Activated CD4-positive, alpha-beta T cell treated with anti-CD3 and anti-CD28 coated beads for 48 hours (primary cell): ENCODE results near the gene FAM120B.
"Not testable (repeated sequence)": the region's sequence is repeated elsewhere in the genome, so short reads cannot be mapped to it uniquely, and the experiment has no call there.

ENCODE experiments used
- DNase-seq: peaks from one replicate; pipeline ENCODE4 v3.0.0-alpha.2; 2020

Gene FAM120B

GRCh38 chr6:170305805-170306323, 694 bp upstream of the FAM120B start:
- DNase-seq: no peak

GRCh38 chr6:170307080-170307545, 555 bp downstream of the FAM120B start:
- no peak for DNase-seq

GRCh38 chr6:170308761-170309160, 2.2 kb downstream of the FAM120B start:
- DNase-seq: no peak

GRCh38 chr6:170311696-170312095, 5.1 kb downstream of the FAM120B start:
- DNase-seq: no peak

GRCh38 chr6:170312876-170313275, 6.3 kb downstream of the FAM120B start:
- no peak for DNase-seq

GRCh38 chr6:170313716-170314295, 7.2 kb downstream of the FAM120B start:
- no peak for DNase-seq

- DNase-seq: no peak
These were observed 8.4 kb downstream of the FAM120B start for GRCh38 chr6:170314983-170315382.

- no peak for DNase-seq
These were observed 9.5 kb downstream of the FAM120B start for GRCh38 chr6:170316071-170316470.

- no peak for DNase-seq
These were observed 10.5 kb downstream of the FAM120B start for GRCh38 chr6:170317076-170317475.

- no peak for DNase-seq
These were observed 11.2 kb downstream of the FAM120B start for GRCh38 chr6:170317718-170318117.

GRCh38 chr6:170329321-170329720, 22.8 kb downstream of the FAM120B start:
- no peak for DNase-seq

GRCh38 chr6:170335199-170335598, 28.6 kb downstream of the FAM120B start:
- DNase-seq: not testable (repeated sequence)

GRCh38 chr6:170344631-170345576, 38.3 kb downstream of the FAM120B start:
- peak; percentile 30 for DNase-seq

GRCh38 chr6:170345662-170346061, 39.1 kb downstream of the FAM120B start:
- no peak for DNase-seq

GRCh38 chr6:170346649-170347048, 40.1 kb downstream of the FAM120B start:
- no peak for DNase-seq

GRCh38 chr6:170347091-170347490, 40.5 kb downstream of the FAM120B start:
- DNase-seq: peak; percentile 31

GRCh38 chr6:170347975-170348374, 41.4 kb downstream of the FAM120B start:
- DNase-seq: no peak

GRCh38 chr6:170351456-170351855, 44.9 kb downstream of the FAM120B start:
- not testable (repeated sequence) for DNase-seq

- not testable (repeated sequence) for DNase-seq
These were observed 48.6 kb downstream of the FAM120B start for GRCh38 chr6:170355190-170355589.

GRCh38 chr6:170355661-170356060, 49.1 kb downstream of the FAM120B start:
- DNase-seq: no peak

- DNase-seq: no peak
These were observed 51.3 kb downstream of the FAM120B start for GRCh38 chr6:170357812-170358211.

GRCh38 chr6:170358496-170358895, 51.9 kb downstream of the FAM120B start:
- no peak for DNase-seq

- no peak for DNase-seq
These were observed 53.9 kb downstream of the FAM120B start for GRCh38 chr6:170360476-170360875.

- DNase-seq: no peak
These were observed 54.8 kb downstream of the FAM120B start for GRCh38 chr6:170361335-170361734.
